Muscle layer of colon (tissue), 2 donors: ENCODE data around the gene KCNN4.

ENCODE experiments used
- H3K27ac ChIP-seq: one replicate; pipeline ENCODE4 v1.7.0; 2013; ENCODE audit warnings: low read depth, mild to moderate bottlenecking, low read length, moderate library complexity
- H3K27me3 ChIP-seq, 2 donors: one replicate each; pipeline ENCODE4 v1.7.0; 2013; ENCODE audit warnings: low read length in 2 of 2, mild to moderate bottlenecking in 2 of 2; ENCODE audit not compliant: insufficient read depth in 2 of 2, control insufficient read depth in 1 of 2
- H3K36me3 ChIP-seq: one replicate; pipeline ENCODE4 v1.7.0; 2013; ENCODE audit warnings: mild to moderate bottlenecking, low read length; ENCODE audit not compliant: insufficient read depth
- H3K4me1 ChIP-seq: one replicate; pipeline ENCODE4 v1.7.0; 2013; ENCODE audit warnings: mild to moderate bottlenecking, low read length; ENCODE audit not compliant: insufficient read depth
- H3K4me3 ChIP-seq, 2 donors: one replicate each; pipeline ENCODE4 v1.7.0; 2013; ENCODE audit warnings: low read length in 2 of 2, low read depth in 1 of 2, mild to moderate bottlenecking in 1 of 2, moderate library complexity in 1 of 2
- H3K9ac ChIP-seq: one replicate; pipeline ENCODE4 v1.7.0; 2013; ENCODE audit warnings: low read length
- H3K9me3 ChIP-seq: one replicate; pipeline ENCODE4 v1.7.0; 2013; ENCODE audit warnings: mild to moderate bottlenecking, low read length
- donor health status: abdominal sarcoma.
- donor health status: Adenocarcinoma of cecum.

KCNN4 gene

GRCh38 chr19:43739439-43740235 lies 41.1 kb downstream of the KCNN4 start:
- H3K4me3 ChIP-seq = no peak overlapping the region
- no peak overlapping the region for H3K27ac ChIP-seq
- no peaks in the 10 kb centered on the region for H3K4me1 ChIP-seq
- H3K9ac ChIP-seq = no peak overlapping the region
- peaks cover 71% of the 10 kb centered on the region for H3K36me3 ChIP-seq
- no peaks in the 10 kb centered on the region for H3K27me3 ChIP-seq
- H3K9me3 ChIP-seq = no peaks in the 10 kb centered on the region

- H3K27me3 ChIP-seq = no peaks in the 10 kb centered on the region
- no peaks in the 10 kb centered on the region for H3K4me1 ChIP-seq
- H3K36me3 ChIP-seq = peaks cover 67% of the 10 kb centered on the region
- H3K4me3 ChIP-seq = no peak overlapping the region
- no peak overlapping the region for H3K9ac ChIP-seq
- H3K9me3 ChIP-seq = no peaks in the 10 kb centered on the region
- H3K27ac ChIP-seq = no peak overlapping the region
Observed at GRCh38 chr19:43738780-43739211, 42.0 kb downstream of the KCNN4 start.

GRCh38 chr19:43735957-43736356 lies 44.8 kb downstream of the KCNN4 start:
- H3K27ac ChIP-seq = no peak overlapping the region
- no peaks in the 10 kb centered on the region for H3K9me3 ChIP-seq
- H3K36me3 ChIP-seq = peaks cover 78% of the 10 kb centered on the region
- no peak overlapping the region for H3K9ac ChIP-seq
- no peaks in the 10 kb centered on the region for H3K27me3 ChIP-seq
- no peaks in the 10 kb centered on the region for H3K4me1 ChIP-seq
- H3K4me3 ChIP-seq = no peak overlapping the region

- H3K36me3 ChIP-seq = peaks cover 72% of the 10 kb centered on the region
- no peaks in the 10 kb centered on the region for H3K9me3 ChIP-seq
- no peak overlapping the region for H3K4me3 ChIP-seq
- H3K9ac ChIP-seq = no peak overlapping the region
- no peaks in the 10 kb centered on the region for H3K27me3 ChIP-seq
- H3K4me1 ChIP-seq = no peaks in the 10 kb centered on the region
- H3K27ac ChIP-seq = no peak overlapping the region
Observed at GRCh38 chr19:43735013-43735412, 45.8 kb downstream of the KCNN4 start.

GRCh38 chr19:43731846-43732245 lies 48.9 kb downstream of the KCNN4 start:
- H3K4me3 ChIP-seq = no peak overlapping the region
- H3K4me1 ChIP-seq = no peaks in the 10 kb centered on the region
- H3K27ac ChIP-seq = no peak overlapping the region
- no peak overlapping the region for H3K9ac ChIP-seq
- H3K9me3 ChIP-seq = no peaks in the 10 kb centered on the region
- H3K27me3 ChIP-seq = no peaks in the 10 kb centered on the region
- H3K36me3 ChIP-seq = peaks cover 52% of the 10 kb centered on the region

GRCh38 chr19:43731346-43731745 lies 49.4 kb downstream of the KCNN4 start:
- no peaks in the 10 kb centered on the region for H3K27me3 ChIP-seq
- H3K4me3 ChIP-seq = no peak overlapping the region
- no peaks in the 10 kb centered on the region for H3K9me3 ChIP-seq
- no peak overlapping the region for H3K9ac ChIP-seq
- peaks cover 47% of the 10 kb centered on the region for H3K36me3 ChIP-seq
- no peaks in the 10 kb centered on the region for H3K4me1 ChIP-seq
- H3K27ac ChIP-seq = no peak overlapping the region

GRCh38 chr19:43729919-43730318 lies 50.9 kb downstream of the KCNN4 start:
- H3K4me3 ChIP-seq = no peak overlapping the region
- no peaks in the 10 kb centered on the region for H3K9me3 ChIP-seq
- H3K4me1 ChIP-seq = no peaks in the 10 kb centered on the region
- H3K27ac ChIP-seq = no peak overlapping the region
- H3K36me3 ChIP-seq = peaks cover 40% of the 10 kb centered on the region
- H3K9ac ChIP-seq = no peak overlapping the region
- H3K27me3 ChIP-seq = no peaks in the 10 kb centered on the region

GRCh38 chr19:43727593-43727853 lies 53.2 kb downstream of the KCNN4 start:
- Histone ChIP-seq H3K4me3 (no peak overlapping the region), H3K4me1 (no peaks in the 10 kb centered on the region), H3K9ac (no peak overlapping the region), H3K9me3 (no peaks in the 10 kb centered on the region), H3K36me3 (peaks cover 23% of the 10 kb centered on the region), H3K27ac (no peak overlapping the region), H3K27me3 (no peaks in the 10 kb centered on the region)

- Histone ChIP-seq H3K27me3 (no peaks in the 10 kb centered on the region), H3K9ac (no peak overlapping the region), H3K4me1 (no peaks in the 10 kb centered on the region), H3K27ac (no peak overlapping the region), H3K4me3 (no peak overlapping the region), H3K9me3 (no peaks in the 10 kb centered on the region), H3K36me3 (peaks cover 18% of the 10 kb centered on the region)
Observed at GRCh38 chr19:43726736-43727592, 53.8 kb downstream of the KCNN4 start.

GRCh38 chr19:43725468-43725867 lies 55.3 kb downstream of the KCNN4 start:
- no peaks in the 10 kb centered on the region for H3K27me3 ChIP-seq
- no peak overlapping the region for H3K4me3 ChIP-seq
- peaks cover 5% of the 10 kb centered on the region for H3K36me3 ChIP-seq
- H3K27ac ChIP-seq = no peak overlapping the region
- H3K9ac ChIP-seq = no peak overlapping the region
- no peaks in the 10 kb centered on the region for H3K9me3 ChIP-seq
- H3K4me1 ChIP-seq = no peaks in the 10 kb centered on the region

- H3K4me3 ChIP-seq = no peak overlapping the region
- no peaks in the 10 kb centered on the region for H3K27me3 ChIP-seq
- no peaks in the 10 kb centered on the region for H3K9me3 ChIP-seq
- H3K27ac ChIP-seq = no peak overlapping the region
- H3K9ac ChIP-seq = no peak overlapping the region
- no peaks in the 10 kb centered on the region for H3K4me1 ChIP-seq
- H3K36me3 ChIP-seq = peaks cover 5% of the 10 kb centered on the region
Observed at GRCh38 chr19:43724896-43725295, 55.9 kb downstream of the KCNN4 start.
